GM18873 (cell line): ENCODE results near the gene CBY3.
"Not testable (repeated sequence)": the region's sequence is repeated elsewhere in the genome, so short reads cannot be mapped to it uniquely, and the experiment has no call there.

Experiments
- ATAC-seq: cut with Tn5 transposase; IDR thresholded peaks from one replicate; pipeline ENCODE4 v1.9.1; 2021; ENCODE audit warnings: mild to moderate bottlenecking, moderate library complexity, moderate number of reproducible peaks; ENCODE audit not compliant: unreplicated experiment, low FRiP score

The CBY3 gene

DNA sequence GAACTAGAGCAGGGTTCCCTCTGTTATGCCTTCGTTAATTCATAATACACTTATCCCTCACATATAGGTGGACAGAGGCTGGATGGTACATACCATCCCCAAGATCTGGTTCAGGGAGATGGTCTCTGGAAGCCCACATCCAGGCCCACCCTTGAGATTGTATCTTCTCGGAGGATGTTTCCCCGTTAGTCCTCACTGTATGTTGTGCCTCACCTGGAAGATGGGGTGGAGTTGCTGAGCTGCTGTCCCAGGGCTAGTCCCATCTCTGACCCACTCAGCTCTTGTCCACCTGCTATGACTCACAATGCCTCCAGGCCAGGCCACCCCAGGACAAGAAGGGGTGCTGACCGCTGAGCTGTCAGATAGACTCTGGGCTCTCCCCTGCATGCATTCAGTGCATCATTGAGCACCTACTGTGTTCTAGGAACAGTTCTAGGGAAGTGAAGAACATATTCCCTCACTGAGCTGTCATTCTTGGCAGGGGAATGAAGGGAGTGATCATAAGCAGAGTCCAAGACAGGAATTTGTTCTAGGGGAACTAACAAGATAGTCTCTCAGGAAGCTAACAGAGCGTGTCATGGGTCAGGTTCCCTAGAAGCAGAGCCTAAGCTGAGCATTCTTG is at the start of gene CBY3:
Gene CBY3, minus strand, starts transcription at position 255 of the 622 bp plus-strand sequence. Its CDS starts 116 bp downstream, at position 139.
- no peak for ATAC-seq

DNA sequence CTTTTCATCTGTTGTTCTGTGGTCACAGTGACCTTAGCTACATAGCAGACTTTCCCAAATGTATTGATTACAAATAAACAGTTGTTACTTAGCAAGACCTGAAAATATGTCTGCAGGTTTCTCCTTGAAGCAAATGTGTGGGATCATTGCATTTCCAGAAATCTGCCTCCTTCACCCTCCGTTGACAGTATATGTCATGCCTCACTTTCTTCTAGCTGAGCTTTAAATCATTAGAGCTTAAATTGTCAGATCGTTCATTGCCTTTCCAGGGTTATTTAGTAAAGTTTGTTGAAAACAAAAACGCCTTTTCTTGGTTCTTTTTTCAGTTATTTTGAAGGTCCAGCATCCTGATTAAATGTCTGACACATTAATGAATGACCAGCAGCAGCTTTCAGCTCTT is 49.5 kb upstream of the CBY3 start:
- no peak for ATAC-seq

DNA sequence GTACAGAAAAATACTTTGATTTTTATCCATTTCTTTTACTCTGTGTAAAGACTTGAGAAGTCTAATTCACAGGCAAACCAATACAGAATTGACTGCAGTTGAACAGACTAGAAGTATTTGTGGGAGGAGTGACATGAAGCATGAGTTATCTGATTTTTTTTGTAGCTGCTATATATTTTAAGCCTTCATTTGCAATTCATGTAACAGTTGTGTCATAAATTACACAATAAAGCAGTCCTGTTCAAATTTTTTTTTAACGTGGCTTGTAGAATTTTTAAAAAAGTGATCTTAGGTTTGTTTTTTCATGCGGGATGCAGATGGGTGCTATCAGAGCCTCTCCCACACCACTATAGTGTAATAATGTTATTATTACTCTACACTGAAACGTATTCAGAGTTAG is 48.9 kb upstream of the CBY3 start:
- no peak for ATAC-seq

DNA sequence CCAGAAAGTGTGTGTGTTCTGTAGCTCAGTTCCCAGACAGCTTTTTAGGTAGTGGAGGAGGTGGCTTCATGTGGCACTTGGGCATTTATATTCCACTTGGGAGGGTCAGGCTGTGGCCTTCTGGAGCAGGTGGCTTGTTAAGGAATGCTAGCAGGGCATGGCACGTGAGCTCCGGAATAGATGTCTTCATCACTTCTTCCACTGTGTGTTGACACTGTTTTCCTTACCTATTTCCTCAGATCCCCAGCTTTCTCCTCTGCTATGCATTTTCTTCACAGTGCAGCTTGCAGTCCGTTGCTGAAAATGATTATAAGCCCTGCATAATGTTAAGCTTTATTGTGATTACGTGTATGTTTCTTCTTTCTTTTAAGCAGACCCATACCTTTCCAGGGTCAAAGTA is 48.5 kb upstream of the CBY3 start:
- no peak for ATAC-seq

DNA sequence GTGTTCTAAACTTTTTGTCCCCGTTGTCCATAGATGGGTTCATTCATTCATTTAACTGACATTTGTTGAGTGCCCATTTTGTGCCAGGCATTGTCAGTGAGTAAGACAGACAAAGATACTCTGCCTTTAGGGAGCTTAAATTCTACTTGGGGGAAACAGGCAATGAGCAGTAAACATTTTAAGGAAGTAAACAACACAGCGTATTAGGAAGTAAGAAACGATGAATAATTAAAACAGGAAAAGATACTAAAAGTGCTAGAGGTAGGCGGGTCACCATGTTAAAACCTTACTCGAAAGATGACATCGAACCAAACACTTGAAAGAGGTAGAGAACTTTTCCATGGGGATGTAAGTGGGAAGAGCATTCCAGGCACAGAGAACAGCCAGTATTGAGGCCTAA is 46.3 kb upstream of the CBY3 start:
- ATAC-seq = no peak

DNA sequence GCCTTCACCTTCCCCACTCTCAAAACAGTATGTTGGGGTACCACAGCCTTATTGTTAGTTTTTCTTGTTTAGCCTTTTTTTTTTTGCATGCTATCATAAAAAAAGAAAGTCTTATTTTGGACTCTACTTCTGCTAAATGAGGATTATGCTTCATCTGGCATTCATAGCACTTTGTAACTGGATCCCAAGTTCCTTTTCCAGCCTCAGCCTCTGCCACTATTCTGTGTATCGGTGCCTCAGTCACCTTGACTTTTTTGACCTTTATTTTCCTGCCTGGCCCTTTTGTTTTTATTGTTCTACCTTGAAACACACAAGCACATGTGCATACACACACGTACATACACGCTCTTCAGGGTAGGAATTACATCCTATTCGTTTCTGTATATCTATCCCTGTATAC is 43.3 kb upstream of the CBY3 start:
- ATAC-seq = no peak

DNA sequence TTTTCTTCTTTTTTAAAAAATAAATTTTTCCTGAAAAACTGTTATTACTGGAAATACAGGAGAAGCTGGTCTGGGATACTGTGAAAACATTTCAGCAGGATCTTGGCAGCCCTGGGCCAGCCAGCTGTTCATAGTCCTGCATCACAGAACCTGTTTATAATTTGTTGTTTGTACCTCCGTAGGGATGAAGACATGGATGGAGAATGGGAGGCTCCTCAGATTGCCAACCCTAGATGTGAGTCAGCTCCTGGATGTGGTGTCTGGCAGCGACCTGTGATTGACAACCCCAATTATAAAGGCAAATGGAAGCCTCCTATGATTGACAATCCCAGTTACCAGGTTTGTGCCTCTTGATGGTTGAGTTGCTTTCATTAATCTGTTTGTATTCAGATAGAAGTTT is 39.4 kb upstream of the CBY3 start:
- ATAC-seq = no peak

DNA sequence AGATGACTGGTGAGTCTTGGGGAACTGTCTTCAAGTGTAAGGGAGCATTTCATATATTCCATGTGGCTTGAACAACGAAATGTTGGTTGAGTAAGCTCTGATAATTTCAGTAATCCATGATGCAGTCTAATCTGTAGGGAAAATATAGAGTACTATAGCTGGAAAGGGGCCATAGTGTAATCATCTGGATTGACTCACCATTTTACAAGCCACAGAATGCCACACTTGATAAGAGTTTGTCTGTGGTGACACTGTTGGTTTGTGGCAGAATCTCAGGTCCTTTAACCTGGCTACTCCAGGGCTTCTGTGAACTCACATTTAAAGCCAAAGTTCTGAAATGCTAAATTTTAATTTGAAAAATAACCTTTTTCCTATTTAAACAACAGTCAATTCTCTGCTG is 35.5 kb upstream of the CBY3 start:
- no peak for ATAC-seq

DNA sequence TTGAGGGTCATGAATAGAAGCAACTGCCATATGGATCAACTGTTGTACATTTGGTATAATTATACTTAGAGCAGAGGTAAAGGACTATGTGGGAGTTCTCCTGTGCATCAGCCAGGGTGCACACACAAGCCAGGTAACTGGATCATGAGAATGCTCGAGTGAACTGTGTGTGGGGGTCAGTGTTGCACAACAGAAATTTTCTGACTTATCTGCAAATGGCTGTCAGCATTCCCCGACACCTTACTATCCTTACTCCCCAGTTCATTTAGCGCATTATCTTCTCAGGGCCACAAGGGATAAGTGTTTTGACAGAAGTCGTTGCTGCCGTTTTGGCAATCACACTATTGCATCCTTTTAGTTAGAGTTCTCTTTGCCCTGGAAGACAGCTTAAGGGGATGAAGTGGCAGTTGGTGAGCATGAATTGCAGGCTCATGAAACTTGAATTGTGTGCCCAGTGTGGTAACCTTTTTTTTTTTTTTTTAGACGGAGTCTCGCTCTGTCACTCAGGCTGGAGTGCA is 19.6 kb upstream of the CBY3 start:
- no peak for ATAC-seq

DNA sequence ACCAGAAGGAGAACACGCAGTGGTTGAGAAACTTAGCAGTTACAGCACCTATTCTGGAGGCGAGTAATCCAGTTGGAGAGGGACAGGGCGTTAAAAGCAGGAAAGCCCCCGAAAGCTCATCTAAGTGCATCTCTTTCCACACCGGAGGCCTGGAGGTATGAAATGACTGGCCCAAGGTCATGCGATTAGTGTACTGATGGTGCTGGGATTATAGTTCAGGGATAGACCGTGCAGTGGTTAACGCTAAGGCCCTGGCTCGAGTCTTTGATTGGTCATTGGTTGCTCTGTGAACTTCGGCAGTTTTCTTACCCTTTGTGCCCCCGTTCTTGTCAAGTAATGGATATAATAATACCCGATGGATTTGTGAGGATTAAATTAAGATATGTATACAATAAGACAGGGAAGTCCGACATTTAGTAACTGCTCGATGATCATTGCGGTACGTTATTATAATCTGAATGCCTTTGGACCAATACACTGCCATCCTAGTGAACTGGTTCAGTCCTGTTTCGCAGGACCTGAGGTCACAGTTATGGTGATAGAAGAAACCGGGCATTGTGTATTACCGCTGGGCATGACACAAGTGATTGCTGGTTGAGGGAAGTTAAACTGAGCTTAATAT is 18.9 kb upstream of the CBY3 start:
- peak; percentile 25 for ATAC-seq

DNA sequence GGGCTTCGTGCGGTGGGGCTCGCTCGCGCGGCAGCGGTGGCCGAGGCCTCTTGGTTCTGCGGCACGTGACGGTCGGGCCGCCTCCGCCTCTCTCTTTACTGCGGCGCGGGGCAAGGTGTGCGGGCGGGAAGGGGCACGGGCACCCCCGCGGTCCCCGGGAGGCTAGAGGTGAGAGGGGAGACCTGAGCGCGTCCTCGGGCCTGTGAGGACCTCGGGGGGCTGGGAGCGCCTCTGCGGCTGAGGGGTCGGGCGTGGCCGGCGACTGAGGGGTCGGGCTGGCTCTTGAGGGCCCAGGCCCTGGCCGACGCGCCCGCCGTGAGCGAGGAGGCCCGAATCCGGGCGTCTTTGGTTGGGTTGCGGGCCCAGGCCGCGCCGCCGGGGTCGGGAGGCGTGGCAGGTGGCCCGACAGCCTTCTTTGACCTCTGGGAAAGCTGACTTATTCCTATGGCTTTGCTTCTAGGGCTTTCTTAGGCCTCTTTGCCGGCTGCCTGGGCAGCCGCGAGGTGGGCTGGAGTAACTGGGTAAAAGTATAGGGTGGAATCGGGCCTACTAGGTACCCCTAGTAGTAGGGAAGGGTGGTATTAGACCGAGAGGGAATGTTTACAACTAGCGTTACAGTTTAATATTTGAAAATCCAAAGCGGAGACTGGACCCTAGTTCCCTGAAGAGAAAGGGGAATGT is 18.2 kb upstream of the CBY3 start, which contains the start of gene CANX:
Gene CANX, plus strand, starts transcription at position 33 of the 681 bp plus-strand sequence. CDS start 6,715 bp downstream, outside the sequence.
- ATAC-seq = peak; percentile 0

DNA sequence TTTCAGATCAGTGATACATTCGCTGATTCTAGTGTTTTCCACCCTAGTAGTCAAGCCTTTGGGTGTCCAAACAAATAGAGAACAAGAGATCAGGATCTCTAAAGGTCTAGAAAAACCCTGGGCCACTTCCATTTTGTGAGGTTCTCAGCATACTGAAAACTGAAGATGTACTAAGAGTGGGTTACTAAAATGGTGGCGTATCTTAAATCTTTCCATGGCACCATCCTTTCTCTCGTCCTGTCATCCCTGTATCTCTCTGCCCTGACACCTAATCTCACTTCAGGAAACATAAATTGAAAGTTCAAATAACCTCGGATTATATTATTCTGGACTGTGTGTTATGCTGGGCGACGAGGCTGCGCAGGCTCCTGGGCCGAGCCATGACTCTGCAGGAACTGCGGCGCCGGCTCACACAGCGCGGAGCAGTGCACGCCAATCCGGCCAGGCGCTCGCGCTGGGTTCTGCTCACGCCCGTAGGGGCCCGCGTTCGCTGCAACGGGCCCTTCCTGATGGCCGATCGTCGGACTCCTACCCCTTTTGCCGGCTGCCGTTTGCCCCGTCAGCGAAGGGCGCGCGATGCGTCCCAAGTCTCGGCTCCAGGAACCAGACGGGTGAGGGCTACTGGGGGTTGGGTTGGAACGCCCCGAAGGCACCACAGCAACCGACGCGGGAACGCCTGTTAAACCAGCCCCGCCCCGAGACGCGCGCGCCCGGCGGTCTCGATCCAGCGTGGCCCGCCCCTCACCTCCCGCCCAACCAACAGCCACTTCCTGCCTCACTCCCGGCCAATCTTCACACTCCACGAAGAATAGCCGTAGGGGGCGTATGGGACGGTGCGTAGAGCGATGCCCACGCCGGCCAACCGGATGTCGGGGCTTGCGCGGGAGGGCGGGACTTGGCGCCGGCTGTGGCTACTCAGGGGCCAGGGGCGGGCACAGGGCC is 17.4 kb upstream of the CBY3 start:
- ATAC-seq = peak; percentile 83

DNA sequence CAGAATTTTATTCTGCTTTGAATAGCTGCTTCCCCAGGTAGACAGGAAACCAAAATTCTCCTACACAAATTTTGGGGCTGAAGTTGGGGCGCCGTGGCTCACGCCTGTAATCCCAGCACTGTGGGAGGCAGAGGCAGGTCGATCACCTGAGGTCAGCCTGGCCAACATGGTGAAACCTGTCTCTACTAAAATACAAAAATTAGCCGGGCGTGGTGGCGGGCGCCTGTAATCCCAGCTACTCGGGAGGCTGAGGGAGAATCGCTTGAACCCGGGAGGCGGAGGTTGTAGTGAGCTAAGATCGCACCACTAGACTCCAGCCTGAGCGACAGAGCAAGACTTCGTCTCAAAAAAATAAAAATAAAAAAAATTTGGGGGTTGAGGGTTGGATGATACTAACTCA is 16.7 kb upstream of the CBY3 start:
- not testable (repeated sequence) for ATAC-seq

DNA sequence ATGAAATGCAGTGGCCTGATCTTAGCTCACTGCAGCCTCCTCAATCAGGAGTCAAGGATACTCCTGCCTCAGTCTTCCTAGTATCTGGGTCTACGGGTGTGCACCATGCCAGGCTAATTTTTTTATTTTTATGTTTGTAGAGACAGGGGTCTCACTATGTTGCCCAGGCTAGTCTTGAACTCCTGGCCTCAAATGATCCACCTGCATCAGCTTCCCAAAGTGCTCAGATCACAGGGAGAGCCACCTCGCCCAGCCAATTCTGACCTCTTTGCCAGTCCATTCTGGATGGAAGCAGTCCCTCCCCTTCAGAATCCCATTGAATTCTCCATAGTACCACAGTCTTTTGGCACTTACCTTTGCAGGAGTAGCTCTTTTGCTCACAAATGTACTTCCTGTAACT is 16.3 kb upstream of the CBY3 start:
- no peak for ATAC-seq

DNA sequence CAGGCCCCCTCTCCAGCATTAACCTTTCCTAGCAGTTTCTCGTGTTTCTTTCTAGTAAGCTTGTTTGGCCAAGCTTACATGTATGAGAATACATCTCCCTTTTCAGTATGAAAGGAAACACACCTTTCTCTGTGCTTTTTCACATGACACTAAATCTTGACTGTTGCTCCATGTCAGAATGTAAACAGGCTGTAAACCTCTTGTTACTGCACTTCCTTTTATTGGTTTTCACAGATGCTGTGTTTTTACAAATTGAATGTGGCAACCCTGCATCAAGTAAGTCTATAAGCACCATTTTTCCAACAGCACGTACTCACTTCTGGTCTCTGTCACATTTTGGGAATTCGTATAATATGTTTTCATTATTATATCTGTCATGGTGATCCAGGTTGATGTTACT is 15.8 kb upstream of the CBY3 start:
- ATAC-seq = no peak

DNA sequence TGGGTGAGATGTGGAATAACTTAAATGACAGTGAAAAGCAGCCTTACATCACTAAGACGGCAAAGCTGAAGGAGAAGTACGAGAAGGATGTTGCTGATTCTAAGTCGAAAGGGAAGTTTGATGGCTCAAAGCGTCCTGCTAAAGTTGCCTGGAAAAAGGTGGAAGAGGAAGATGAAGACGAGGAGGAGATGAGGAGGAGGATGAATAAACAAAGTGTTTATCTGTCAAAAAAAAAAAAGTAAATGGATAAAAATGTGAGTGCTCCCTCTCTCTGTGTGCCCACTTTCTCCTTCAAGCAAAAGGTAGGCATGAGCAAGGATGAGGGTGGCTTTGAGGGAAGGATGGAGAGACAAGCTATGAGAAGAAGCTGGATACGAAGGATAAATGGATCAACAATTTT is 13.7 kb upstream of the CBY3 start:
- ATAC-seq = no peak

DNA sequence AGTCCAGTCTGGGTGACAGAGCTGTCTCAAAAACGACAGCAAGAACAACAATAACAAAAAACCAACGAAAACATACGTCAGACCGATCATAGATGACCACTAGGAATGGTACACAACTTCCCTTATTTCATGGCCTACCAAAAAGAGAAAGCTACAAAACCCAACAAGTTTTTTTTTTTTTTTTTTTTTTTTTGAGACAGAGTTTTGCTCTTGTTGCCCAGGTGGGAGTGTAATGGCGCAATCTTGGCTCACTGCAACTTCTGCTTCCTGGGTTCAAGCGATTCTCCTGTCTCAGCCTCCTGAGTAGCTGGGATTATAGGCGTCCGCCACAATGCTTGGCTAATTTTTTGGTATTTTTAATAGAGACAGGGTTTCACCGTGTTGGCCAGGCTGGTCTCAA is 8.4 kb upstream of the CBY3 start:
- not testable (repeated sequence) for ATAC-seq

DNA sequence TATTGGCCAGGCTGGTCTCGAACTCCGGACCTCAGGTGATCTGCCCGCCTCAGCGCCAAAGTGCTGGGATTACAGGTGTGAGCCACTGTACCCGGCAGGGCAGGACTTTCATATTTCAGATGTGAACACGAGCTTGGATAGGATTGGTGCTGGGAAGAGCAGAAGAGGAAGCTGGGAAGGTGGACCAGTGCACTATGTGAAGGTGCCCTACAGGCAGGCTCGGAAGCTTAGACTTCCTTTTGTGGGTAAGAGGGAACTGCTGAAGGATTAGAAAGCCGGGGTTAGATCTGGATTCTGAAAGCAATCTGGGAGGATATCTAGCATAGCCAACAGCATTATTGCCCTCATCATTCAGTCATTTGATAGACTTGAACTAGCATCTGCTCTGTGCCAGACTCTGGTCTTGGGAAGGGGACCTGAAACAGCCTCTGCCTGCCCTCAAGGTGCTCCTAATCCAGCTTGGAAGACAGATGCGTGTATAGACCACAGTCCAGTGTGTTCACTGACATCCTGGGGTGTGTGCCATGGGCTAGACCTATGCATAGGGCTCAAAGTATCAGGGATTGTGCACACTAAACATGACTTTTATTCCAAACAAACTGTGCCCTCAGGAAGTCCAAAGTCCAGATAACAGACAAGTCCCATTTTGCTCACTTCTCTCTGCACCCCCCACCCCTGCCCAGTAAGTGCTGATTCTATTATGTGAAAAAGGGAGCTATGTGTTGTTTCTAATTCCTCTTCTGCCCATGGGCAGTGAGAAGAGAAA is 637 bp downstream of the CBY3 start:
- no peak for ATAC-seq

DNA sequence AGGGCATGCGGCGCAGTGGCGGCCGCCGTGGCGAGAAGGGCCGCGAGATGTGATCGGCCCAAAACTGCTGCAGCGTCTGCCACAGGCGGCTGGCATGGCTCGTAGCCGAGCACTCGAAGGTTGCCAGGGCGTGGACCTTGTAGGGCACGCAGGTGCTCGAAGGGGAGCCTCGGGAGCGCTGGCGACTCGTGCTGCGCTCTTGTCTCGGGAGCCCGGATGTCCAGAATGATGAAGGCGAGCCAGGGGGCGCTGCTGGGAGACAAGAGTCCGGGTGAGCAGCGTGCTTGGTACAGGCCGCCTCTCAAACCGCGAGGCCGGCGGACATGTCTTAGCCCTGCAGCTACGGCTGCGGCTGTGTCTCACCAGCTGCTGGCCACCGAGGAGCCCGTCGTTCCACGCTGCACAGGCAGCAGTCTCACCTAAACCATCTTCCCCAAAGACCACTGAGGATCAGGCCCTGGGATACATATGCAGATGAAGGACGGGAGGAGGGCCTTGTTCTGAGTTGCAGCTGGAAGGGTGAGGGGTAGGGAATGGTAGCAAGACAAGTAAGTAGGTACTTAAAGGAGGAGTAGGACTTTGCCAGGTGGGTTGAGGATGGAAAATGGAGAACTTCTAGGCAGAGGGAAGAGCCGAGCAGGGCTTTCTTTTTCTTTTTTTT is 1.7 kb downstream of the CBY3 start:
- ATAC-seq = no peak
